Measurements from ENCODE around the gene P2RX3. TPM values are rescaled to one million over a fixed set of nuclear protein-coding genes. Genes with fewer than 3 reads are reported as not detected.

Gene P2RX3
- total and polyA plus RNA-seq, 2 experiments from 2014 or later: 0.15 to 0.35 TPM

DNA sequence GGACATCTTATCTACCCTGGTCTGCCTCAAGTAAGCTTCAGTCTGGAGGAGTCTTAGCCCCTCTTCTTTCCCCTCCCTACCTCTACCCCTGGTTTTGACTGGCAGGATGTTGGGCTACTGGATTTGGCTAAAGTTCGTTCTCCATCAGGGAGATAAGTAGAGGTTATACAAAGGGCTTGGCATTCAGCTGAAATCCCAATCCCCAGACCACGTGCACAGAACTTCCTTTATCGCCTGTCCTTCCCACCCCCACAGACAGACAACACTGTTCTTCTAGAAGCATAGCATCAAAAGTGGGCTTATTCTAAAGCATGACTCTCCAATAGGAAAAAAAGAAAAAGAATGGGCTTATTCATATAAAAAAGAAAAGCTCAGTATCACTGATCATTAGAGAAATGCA lies 35.0 kb downstream of the P2RX3 start:
- Mint-ChIP-seq H3K27ac (no peak overlapping the region), H3K9me3 (peaks cover 3% of the 10 kb centered on the region; the same call in 1 of the 3 replicates), H3K4me1 (no peaks in the 10 kb centered on the region; the same call in 2 of the 3 replicates), H3K36me3 (ENCODE audit: low read depth) (no peaks in the 10 kb centered on the region), H3K27me3 (ENCODE audit: insufficient read depth, low read depth, poor library complexity) (peaks cover 12% of the 10 kb centered on the region), H3K4me3 (no peak overlapping the region)
- Histone ChIP-seq H3K27ac (ENCODE audit: low read depth) (no peak overlapping the region), H3K27me3 (ENCODE audit: insufficient read depth) (no peaks in the 10 kb centered on the region), H3K36me3 (ENCODE audit: insufficient read depth) (no peaks in the 10 kb centered on the region), H3K4me1 (ENCODE audit: insufficient read depth) (no peaks in the 10 kb centered on the region), H3K9me2 (ENCODE audit: insufficient read depth) (no peaks in the 10 kb centered on the region), H3K4me2 (no peak overlapping the region), H3K4me3 (no peak overlapping the region), H3K79me2 (replicated peaks; ENCODE audit: insufficient read depth) (no peaks in the 10 kb centered on the region), H3F3A (replicated peaks; ENCODE audit: low read depth) (no peaks in the 10 kb centered on the region), H2AFZ (no peak overlapping the region), H4K20me1 (replicated peaks; ENCODE audit: insufficient read depth) (no peaks in the 10 kb centered on the region)
- no peak for TF ChIP-seq STAT1 (IDR thresholded peaks at IDR 0.05; ENCODE audit: unreplicated experiment)
- TF ChIP-seq EZH2phosphoT487 (IDR thresholded peaks at IDR 0.05; ENCODE audit: unreplicated experiment): no peak
- no peak for TF ChIP-seq NANOG (IDR thresholded peaks at IDR 0.05; ENCODE audit: borderline replicate concordance)
- TF ChIP-seq, protein P1, sequence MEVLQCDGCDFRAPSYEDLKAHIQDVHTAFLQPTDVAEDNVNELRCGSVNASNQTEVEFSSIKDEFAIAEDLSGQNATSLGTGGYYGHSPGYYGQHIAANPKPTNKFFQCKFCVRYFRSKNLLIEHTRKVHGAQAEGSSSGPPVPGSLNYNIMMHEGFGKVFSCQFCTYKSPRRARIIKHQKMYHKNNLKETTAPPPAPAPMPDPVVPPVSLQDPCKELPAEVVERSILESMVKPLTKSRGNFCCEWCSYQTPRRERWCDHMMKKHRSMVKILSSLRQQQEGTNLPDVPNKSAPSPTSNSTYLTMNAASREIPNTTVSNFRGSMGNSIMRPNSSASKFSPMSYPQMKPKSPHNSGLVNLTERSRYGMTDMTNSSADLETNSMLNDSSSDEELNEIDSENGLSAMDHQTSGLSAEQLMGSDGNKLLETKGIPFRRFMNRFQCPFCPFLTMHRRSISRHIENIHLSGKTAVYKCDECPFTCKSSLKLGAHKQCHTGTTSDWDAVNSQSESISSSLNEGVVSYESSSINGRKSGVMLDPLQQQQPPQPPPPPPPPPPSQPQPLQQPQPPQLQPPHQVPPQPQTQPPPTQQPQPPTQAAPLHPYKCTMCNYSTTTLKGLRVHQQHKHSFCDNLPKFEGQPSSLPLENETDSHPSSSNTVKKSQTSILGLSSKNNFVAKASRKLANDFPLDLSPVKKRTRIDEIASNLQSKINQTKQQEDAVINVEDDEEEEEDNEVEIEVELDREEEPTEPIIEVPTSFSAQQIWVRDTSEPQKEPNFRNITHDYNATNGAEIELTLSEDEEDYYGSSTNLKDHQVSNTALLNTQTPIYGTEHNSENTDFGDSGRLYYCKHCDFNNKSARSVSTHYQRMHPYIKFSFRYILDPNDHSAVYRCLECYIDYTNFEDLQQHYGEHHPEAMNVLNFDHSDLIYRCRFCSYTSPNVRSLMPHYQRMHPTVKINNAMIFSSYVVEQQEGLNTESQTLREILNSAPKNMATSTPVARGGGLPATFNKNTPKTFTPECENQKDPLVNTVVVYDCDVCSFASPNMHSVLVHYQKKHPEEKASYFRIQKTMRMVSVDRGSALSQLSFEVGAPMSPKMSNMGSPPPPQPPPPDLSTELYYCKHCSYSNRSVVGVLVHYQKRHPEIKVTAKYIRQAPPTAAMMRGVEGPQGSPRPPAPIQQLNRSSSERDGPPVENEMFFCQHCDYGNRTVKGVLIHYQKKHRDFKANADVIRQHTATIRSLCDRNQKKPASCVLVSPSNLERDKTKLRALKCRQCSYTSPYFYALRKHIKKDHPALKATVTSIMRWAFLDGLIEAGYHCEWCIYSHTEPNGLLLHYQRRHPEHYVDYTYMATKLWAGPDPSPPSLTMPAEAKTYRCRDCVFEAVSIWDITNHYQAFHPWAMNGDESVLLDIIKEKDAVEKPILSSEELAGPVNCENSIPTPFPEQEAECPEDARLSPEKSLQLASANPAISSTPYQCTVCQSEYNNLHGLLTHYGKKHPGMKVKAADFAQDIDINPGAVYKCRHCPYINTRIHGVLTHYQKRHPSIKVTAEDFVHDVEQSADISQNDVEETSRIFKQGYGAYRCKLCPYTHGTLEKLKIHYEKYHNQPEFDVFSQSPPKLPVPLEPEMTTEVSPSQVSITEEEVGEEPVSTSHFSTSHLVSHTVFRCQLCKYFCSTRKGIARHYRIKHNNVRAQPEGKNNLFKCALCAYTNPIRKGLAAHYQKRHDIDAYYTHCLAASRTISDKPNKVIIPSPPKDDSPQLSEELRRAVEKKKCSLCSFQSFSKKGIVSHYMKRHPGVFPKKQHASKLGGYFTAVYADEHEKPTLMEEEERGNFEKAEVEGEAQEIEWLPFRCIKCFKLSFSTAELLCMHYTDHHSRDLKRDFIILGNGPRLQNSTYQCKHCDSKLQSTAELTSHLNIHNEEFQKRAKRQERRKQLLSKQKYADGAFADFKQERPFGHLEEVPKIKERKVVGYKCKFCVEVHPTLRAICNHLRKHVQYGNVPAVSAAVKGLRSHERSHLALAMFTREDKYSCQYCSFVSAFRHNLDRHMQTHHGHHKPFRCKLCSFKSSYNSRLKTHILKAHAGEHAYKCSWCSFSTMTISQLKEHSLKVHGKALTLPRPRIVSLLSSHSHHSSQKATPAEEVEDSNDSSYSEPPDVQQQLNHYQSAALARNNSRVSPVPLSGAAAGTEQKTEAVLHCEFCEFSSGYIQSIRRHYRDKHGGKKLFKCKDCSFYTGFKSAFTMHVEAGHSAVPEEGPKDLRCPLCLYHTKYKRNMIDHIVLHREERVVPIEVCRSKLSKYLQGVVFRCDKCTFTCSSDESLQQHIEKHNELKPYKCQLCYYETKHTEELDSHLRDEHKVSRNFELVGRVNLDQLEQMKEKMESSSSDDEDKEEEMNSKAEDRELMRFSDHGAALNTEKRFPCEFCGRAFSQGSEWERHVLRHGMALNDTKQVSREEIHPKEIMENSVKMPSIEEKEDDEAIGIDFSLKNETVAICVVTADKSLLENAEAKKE (CRISPR knock-in tag; IDR thresholded peaks at IDR 0.05): no peak
- TF ChIP-seq ZNF114 (CRISPR knock-in tag; IDR thresholded peaks at IDR 0.05): no peak
- TF ChIP-seq, protein P2, sequence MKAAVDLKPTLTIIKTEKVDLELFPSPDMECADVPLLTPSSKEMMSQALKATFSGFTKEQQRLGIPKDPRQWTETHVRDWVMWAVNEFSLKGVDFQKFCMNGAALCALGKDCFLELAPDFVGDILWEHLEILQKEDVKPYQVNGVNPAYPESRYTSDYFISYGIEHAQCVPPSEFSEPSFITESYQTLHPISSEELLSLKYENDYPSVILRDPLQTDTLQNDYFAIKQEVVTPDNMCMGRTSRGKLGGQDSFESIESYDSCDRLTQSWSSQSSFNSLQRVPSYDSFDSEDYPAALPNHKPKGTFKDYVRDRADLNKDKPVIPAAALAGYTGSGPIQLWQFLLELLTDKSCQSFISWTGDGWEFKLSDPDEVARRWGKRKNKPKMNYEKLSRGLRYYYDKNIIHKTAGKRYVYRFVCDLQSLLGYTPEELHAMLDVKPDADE (IDR thresholded peaks at IDR 0.05): no peak
- TF ChIP-seq, protein P3, sequence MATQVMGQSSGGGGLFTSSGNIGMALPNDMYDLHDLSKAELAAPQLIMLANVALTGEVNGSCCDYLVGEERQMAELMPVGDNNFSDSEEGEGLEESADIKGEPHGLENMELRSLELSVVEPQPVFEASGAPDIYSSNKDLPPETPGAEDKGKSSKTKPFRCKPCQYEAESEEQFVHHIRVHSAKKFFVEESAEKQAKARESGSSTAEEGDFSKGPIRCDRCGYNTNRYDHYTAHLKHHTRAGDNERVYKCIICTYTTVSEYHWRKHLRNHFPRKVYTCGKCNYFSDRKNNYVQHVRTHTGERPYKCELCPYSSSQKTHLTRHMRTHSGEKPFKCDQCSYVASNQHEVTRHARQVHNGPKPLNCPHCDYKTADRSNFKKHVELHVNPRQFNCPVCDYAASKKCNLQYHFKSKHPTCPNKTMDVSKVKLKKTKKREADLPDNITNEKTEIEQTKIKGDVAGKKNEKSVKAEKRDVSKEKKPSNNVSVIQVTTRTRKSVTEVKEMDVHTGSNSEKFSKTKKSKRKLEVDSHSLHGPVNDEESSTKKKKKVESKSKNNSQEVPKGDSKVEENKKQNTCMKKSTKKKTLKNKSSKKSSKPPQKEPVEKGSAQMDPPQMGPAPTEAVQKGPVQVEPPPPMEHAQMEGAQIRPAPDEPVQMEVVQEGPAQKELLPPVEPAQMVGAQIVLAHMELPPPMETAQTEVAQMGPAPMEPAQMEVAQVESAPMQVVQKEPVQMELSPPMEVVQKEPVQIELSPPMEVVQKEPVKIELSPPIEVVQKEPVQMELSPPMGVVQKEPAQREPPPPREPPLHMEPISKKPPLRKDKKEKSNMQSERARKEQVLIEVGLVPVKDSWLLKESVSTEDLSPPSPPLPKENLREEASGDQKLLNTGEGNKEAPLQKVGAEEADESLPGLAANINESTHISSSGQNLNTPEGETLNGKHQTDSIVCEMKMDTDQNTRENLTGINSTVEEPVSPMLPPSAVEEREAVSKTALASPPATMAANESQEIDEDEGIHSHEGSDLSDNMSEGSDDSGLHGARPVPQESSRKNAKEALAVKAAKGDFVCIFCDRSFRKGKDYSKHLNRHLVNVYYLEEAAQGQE (IDR thresholded peaks at IDR 0.05; ENCODE audit: unreplicated experiment): no peak
- no peak for TF ChIP-seq EZH2 (IDR thresholded peaks at IDR 0.05; ENCODE audit: low read depth, unreplicated experiment)
- no peak for TF ChIP-seq ZNF331 (CRISPR knock-in tag; IDR thresholded peaks at IDR 0.05; ENCODE audit: low read depth)
- TF ChIP-seq, protein P4, sequence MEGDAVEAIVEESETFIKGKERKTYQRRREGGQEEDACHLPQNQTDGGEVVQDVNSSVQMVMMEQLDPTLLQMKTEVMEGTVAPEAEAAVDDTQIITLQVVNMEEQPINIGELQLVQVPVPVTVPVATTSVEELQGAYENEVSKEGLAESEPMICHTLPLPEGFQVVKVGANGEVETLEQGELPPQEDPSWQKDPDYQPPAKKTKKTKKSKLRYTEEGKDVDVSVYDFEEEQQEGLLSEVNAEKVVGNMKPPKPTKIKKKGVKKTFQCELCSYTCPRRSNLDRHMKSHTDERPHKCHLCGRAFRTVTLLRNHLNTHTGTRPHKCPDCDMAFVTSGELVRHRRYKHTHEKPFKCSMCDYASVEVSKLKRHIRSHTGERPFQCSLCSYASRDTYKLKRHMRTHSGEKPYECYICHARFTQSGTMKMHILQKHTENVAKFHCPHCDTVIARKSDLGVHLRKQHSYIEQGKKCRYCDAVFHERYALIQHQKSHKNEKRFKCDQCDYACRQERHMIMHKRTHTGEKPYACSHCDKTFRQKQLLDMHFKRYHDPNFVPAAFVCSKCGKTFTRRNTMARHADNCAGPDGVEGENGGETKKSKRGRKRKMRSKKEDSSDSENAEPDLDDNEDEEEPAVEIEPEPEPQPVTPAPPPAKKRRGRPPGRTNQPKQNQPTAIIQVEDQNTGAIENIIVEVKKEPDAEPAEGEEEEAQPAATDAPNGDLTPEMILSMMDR (conservative IDR thresholded peaks at IDR 0.05; ENCODE audit: low read depth in 2 of 2): no peak
- TF ChIP-seq JUNB (IDR thresholded peaks at IDR 0.05; ENCODE audit: unreplicated experiment): no peak
- TF ChIP-seq POLR2AphosphoS5 (IDR thresholded peaks at IDR 0.05; ENCODE audit: low read depth): no peak
- TF ChIP-seq CREB1 (CRISPR knock-in tag; IDR thresholded peaks at IDR 0.05; ENCODE audit: low read depth): no peak
- DNase-seq (ENCODE audit: low spot score) (no peak), ATAC-seq (no peak)
